ENCODE data around the gene SOD1. TPM values are rescaled to one million over a fixed set of nuclear protein-coding genes. Genes with fewer than 3 reads are reported as not detected.
"Not testable (repeated sequence)": the region's sequence is repeated elsewhere in the genome, so short reads cannot be mapped to it uniquely, and the experiment has no call there.

The SOD1 gene
- total RNA-seq, 1 donor, result 207 TPM

DNA sequence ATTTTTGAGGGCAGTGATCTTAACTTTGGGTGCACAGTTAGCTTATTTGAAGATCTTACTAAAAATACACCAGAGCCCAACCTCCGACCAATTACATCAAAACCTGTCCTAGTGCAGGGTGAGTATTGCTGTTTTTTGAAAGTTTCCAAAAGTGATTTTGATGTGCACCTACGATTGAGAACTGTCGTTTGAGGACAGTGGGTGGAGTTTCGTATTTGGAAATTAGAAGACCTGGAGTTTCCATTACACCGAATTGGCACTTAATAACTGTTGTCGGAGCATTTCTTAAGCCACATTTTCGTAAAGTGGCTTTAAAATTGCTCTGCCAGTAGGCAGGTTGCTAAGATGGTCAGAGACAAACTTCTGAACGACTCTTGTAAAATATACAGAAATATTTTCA, 1.1 kb downstream of the SOD1 start:
- Histone ChIP-seq H3K4me3 (ENCODE audit: insufficient read depth, low read length) (peak overlapping the region; percentile 88), H3K27me3 (ENCODE audit: insufficient read depth, low read length) (no peaks in the 10 kb centered on the region), H3K27ac (ENCODE audit: low read depth, low read length) (peak overlapping the region; percentile 77), H3K9me3 (ENCODE audit: low read depth, low read length) (no peaks in the 10 kb centered on the region), H3K36me3 (ENCODE audit: insufficient read depth, low read length) (peaks cover 15% of the 10 kb centered on the region), H3K79me2 (ENCODE audit: insufficient read depth, low read length) (peaks cover 57% of the 10 kb centered on the region), H3K4me2 (ENCODE audit: insufficient read depth, low read length) (peak overlapping the region; percentile 93), H3K4me1 (ENCODE audit: insufficient read depth, low read length) (peaks cover 17% of the 10 kb centered on the region), H2AFZ (ENCODE audit: low read length) (peak overlapping the region; percentile 49), H4K20me1 (ENCODE audit: insufficient read depth, low read length) (peaks cover 21% of the 10 kb centered on the region)
- TF ChIP-seq, protein P1, sequence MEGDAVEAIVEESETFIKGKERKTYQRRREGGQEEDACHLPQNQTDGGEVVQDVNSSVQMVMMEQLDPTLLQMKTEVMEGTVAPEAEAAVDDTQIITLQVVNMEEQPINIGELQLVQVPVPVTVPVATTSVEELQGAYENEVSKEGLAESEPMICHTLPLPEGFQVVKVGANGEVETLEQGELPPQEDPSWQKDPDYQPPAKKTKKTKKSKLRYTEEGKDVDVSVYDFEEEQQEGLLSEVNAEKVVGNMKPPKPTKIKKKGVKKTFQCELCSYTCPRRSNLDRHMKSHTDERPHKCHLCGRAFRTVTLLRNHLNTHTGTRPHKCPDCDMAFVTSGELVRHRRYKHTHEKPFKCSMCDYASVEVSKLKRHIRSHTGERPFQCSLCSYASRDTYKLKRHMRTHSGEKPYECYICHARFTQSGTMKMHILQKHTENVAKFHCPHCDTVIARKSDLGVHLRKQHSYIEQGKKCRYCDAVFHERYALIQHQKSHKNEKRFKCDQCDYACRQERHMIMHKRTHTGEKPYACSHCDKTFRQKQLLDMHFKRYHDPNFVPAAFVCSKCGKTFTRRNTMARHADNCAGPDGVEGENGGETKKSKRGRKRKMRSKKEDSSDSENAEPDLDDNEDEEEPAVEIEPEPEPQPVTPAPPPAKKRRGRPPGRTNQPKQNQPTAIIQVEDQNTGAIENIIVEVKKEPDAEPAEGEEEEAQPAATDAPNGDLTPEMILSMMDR (IDR thresholded peaks at IDR 0.05; ENCODE audit: extremely low read depth, low read depth, low read length), result no peak
- DNase-seq (ENCODE audit: insufficient read length, low spot score, missing footprints), result peak; percentile 76

DNA sequence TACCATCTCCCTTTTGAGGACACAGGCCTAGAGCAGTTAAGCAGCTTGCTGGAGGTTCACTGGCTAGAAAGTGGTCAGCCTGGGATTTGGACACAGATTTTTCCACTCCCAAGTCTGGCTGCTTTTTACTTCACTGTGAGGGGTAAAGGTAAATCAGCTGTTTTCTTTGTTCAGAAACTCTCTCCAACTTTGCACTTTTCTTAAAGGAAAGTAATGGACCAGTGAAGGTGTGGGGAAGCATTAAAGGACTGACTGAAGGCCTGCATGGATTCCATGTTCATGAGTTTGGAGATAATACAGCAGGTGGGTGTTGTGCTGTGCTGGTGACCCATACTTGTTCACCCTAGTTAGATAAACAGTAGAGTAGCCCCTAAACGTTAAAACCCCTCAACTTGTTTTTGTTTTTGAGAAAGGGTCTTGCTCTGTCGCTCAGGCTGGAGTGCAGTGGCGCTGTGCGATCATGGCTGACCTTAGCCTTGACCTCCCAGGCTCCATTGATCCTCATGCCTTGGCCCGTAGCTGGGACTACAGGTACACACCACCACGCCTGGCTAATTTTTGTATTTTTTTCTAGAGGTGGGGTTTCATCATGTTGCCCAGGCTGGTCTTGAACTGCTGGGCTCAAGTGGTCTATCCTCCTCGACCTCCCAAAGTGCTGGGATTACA, 4.2 kb downstream of the SOD1 start:
- peaks cover 71% of the 10 kb centered on the region for H3K79me2 ChIP-seq (ENCODE audit: insufficient read depth, low read length)
- no peaks in the 10 kb centered on the region for H3K27me3 ChIP-seq (ENCODE audit: insufficient read depth, low read length)
- H3K9me3 ChIP-seq (ENCODE audit: low read depth, low read length), result no peaks in the 10 kb centered on the region
- peaks cover 29% of the 10 kb centered on the region for H3K4me1 ChIP-seq (ENCODE audit: insufficient read depth, low read length)
- no peak overlapping the region for H3K4me3 ChIP-seq (ENCODE audit: insufficient read depth, low read length)
- H3K36me3 ChIP-seq (ENCODE audit: insufficient read depth, low read length), result peaks cover 43% of the 10 kb centered on the region
- TF ChIP-seq, protein P1 (IDR thresholded peaks at IDR 0.05; ENCODE audit: extremely low read depth, low read depth, low read length), result no peak
- no peak for DNase-seq (ENCODE audit: insufficient read length, low spot score, missing footprints)
- no peak overlapping the region for H2AFZ ChIP-seq (ENCODE audit: low read length)
- no peak overlapping the region for H3K27ac ChIP-seq (ENCODE audit: low read depth, low read length)
- H3K4me2 ChIP-seq (ENCODE audit: insufficient read depth, low read length), result no peak overlapping the region
- peaks cover 21% of the 10 kb centered on the region for H4K20me1 ChIP-seq (ENCODE audit: insufficient read depth, low read length)

DNA sequence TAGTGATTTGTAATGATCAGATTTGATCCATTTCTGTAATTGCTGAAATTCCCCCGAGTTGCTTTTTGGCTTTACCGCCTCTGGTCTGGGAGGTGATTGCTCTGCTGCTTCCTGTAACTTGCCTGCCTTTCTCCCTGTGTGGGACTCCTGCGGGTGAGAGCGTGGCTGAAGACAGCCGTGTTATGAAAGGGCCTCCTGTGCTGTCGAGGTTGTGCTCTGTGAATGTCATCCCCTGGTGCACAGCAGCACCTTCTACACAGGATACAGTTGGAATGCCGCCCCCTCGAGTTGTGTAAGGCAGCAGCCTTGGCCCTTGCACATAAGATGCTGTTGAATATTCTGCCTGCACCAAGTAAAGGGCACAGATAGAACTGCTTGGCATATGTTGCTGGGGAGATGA, 5.9 kb downstream of the SOD1 start:
- Histone ChIP-seq H3K79me2 (ENCODE audit: insufficient read depth, low read length) (peaks cover 62% of the 10 kb centered on the region), H4K20me1 (ENCODE audit: insufficient read depth, low read length) (peaks cover 22% of the 10 kb centered on the region), H3K4me1 (ENCODE audit: insufficient read depth, low read length) (peaks cover 32% of the 10 kb centered on the region), H3K27ac (ENCODE audit: low read depth, low read length) (no peak overlapping the region), H3K27me3 (ENCODE audit: insufficient read depth, low read length) (no peaks in the 10 kb centered on the region), H3K4me3 (ENCODE audit: insufficient read depth, low read length) (no peak overlapping the region), H2AFZ (ENCODE audit: low read length) (no peak overlapping the region), H3K36me3 (ENCODE audit: insufficient read depth, low read length) (peaks cover 58% of the 10 kb centered on the region), H3K4me2 (ENCODE audit: insufficient read depth, low read length) (no peak overlapping the region), H3K9me3 (ENCODE audit: low read depth, low read length) (no peaks in the 10 kb centered on the region)
- DNase-seq (ENCODE audit: insufficient read length, low spot score, missing footprints), result no peak
- TF ChIP-seq, protein P1 (IDR thresholded peaks at IDR 0.05; ENCODE audit: extremely low read depth, low read depth, low read length), result no peak

DNA sequence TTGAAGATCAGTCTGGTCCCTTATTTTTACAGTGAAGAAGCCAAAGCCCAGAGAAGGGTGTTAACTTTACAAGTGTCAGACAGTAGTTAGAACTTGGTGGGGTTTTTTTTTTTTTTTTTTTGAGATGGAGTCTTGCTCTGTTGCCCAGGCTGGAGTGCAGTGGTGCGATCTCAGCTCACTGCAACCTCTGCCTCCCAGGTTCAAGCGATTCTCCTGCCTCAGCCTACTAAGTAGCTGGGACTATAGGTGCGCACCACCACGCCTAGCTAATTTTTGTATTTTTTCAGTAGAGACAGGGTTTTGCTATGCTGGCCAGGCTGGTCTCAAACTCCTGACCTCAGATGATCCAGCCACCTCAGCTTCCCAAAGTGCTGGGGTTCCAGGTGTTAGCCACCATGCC, 6.4 kb downstream of the SOD1 start:
- H3K27ac ChIP-seq (ENCODE audit: low read depth, low read length), result peak overlapping the region; percentile 8
- not testable (repeated sequence) for DNase-seq (ENCODE audit: insufficient read length, low spot score, missing footprints); H3K4me2 ChIP-seq (ENCODE audit: insufficient read depth, low read length); H3K9me3 ChIP-seq (ENCODE audit: low read depth, low read length); H2AFZ ChIP-seq (ENCODE audit: low read length); H3K27me3 ChIP-seq (ENCODE audit: insufficient read depth, low read length); H3K4me3 ChIP-seq (ENCODE audit: insufficient read depth, low read length)
- H3K79me2 ChIP-seq (ENCODE audit: insufficient read depth, low read length), result peaks cover 57% of the 10 kb centered on the region
- H3K36me3 ChIP-seq (ENCODE audit: insufficient read depth, low read length), result peaks cover 61% of the 10 kb centered on the region
- H3K4me1 ChIP-seq (ENCODE audit: insufficient read depth, low read length), result peaks cover 27% of the 10 kb centered on the region
- H4K20me1 ChIP-seq (ENCODE audit: insufficient read depth, low read length), result peaks cover 18% of the 10 kb centered on the region

All from osteoblast (primary cell).